Neural crest cell (in vitro differentiated cells): ENCODE measurements around the gene DDX51. TPM values are rescaled to one million over a fixed set of nuclear protein-coding genes. Genes with fewer than 3 reads are reported as not detected.

ENCODE experiments used
- DNase-seq: peaks from one replicate; pipeline ENCODE4 v3.0.0; 2021; ENCODE audit warnings: low read depth, mixed read lengths, low spot score
- H3K27ac Mint-ChIP-seq: one replicate; pipeline ENCODE4 v1.8.0; 2021; ENCODE audit warnings: mild to moderate bottlenecking, mixed read lengths; ENCODE audit not compliant: unreplicated experiment
- H3K27me3 Mint-ChIP-seq: 2 replicates; pipeline ENCODE4 v1.8.0; 2021; ENCODE audit warnings: low read depth, mild to moderate bottlenecking, mixed read lengths
- H3K36me3 Mint-ChIP-seq: 2 replicates; pipeline ENCODE4 v1.8.0; 2021; ENCODE audit warnings: low read depth, mild to moderate bottlenecking, mixed read lengths
- H3K4me1 Mint-ChIP-seq: 2 replicates; pipeline ENCODE4 v1.8.0; 2021; ENCODE audit warnings: mixed read lengths
- H3K4me3 Mint-ChIP-seq: one replicate; pipeline ENCODE4 v1.8.0; 2021; ENCODE audit warnings: mild to moderate bottlenecking, mixed read lengths
- H3K9me3 Mint-ChIP-seq: 2 replicates; pipeline ENCODE4 v1.8.0; 2021; ENCODE audit warnings: mixed read lengths
- total RNA-seq: library from RNA; stranded (reverse); gene quantifications from 2 replicates; pipeline ENCODE4 v1.2.1, GENCODE V29; 2021
- TF ChIP-seq, protein P1 (sequence below): fragments of 200-600 bp; sonication (generic); conservative IDR thresholded peaks from 2 replicates; pipeline ENCODE4 v1.5.0; 2021; ENCODE audit warnings: antibody characterized with exemption, mild to moderate bottlenecking

The DDX51 gene
- total RNA-seq, 1 donor from 2014 or later = 33.3 TPM

DNA sequence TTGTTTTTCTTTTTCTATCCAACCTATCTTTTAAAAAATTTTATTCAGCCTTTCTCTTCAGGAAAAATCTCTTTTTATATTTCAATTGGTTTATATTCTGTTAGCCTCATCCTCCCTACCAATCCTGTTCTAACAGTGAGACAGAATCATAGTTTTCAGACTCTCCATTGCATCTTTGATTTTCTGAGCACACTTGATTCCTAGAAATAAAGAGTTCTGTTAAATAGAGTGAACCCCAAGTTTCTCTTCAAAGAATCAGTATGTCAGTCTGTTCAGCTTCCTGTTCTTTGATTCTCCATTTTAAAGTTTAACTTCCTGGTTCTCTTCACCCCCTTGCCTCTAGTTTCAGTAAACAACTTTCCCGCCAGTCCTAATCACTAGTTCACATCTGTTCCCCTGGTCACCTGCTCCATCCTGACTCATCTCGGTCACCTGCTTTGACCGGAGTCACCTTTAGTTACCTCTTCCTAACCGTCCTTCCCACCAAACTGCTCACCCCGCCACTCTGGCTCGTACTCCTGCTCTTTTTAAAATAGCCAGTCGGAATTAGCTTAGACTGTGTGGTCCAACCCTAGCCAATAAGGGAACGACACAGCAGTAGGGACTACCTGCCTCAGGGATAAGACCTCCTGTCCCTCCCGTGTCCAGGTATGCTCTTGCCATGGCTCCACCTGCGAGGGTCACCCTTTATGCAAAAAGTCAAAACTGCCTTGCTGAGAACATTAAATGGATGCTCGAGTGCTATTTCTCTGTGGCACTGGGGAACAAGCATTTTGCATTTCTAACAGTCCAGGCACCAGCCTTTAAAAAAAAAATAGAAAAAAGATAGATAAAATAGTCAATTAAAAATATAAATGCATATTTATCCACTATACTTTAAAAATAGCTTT lies 48.4 kb downstream of the DDX51 start:
- Mint-ChIP-seq H3K27ac (no peak overlapping the region), H3K36me3 (peaks cover 13% of the 10 kb centered on the region), H3K9me3 (no peaks in the 10 kb centered on the region), H3K4me1 (no peaks in the 10 kb centered on the region), H3K4me3 (no peak overlapping the region), H3K27me3 (no peaks in the 10 kb centered on the region)
- TF ChIP-seq, protein P1, sequence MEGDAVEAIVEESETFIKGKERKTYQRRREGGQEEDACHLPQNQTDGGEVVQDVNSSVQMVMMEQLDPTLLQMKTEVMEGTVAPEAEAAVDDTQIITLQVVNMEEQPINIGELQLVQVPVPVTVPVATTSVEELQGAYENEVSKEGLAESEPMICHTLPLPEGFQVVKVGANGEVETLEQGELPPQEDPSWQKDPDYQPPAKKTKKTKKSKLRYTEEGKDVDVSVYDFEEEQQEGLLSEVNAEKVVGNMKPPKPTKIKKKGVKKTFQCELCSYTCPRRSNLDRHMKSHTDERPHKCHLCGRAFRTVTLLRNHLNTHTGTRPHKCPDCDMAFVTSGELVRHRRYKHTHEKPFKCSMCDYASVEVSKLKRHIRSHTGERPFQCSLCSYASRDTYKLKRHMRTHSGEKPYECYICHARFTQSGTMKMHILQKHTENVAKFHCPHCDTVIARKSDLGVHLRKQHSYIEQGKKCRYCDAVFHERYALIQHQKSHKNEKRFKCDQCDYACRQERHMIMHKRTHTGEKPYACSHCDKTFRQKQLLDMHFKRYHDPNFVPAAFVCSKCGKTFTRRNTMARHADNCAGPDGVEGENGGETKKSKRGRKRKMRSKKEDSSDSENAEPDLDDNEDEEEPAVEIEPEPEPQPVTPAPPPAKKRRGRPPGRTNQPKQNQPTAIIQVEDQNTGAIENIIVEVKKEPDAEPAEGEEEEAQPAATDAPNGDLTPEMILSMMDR = no peak
- no peak for DNase-seq

DNA sequence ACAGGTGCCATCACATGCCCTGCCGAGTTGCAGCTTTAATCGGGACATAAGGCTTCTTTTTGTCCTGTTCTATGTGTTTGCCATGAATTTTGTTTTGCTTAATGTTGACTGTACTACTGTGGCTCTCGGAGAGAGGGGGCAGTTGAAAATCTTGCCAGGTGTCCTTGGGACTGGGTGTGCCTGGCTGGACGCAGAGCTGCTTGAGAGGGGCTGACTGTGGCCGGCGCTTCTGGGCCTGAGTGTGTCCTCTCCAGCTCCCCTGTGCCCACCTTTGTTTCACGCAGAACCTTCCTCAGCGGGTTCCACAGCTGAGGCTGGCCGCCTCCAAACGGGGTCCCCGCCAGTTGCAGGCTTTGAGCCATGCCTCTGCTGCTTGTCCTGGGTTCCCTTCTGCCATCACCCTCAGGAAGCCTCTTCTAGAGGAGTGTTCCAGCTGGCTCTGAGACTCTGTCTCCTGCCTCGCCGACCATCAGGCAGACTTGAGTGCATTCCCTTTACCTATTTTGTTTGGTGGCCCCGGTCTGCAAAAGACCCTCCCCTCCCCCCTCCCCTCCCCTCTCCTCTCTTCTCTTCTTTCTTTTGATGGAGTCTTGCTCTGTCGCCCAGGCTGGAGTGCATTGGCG lies 49.7 kb downstream of the DDX51 start:
- Mint-ChIP-seq H3K36me3 (peaks cover 17% of the 10 kb centered on the region), H3K4me3 (no peak overlapping the region), H3K27me3 (no peaks in the 10 kb centered on the region), H3K4me1 (no peaks in the 10 kb centered on the region), H3K27ac (no peak overlapping the region), H3K9me3 (no peaks in the 10 kb centered on the region)
- TF ChIP-seq, protein P1 = no peak
- no peak for DNase-seq

DNA sequence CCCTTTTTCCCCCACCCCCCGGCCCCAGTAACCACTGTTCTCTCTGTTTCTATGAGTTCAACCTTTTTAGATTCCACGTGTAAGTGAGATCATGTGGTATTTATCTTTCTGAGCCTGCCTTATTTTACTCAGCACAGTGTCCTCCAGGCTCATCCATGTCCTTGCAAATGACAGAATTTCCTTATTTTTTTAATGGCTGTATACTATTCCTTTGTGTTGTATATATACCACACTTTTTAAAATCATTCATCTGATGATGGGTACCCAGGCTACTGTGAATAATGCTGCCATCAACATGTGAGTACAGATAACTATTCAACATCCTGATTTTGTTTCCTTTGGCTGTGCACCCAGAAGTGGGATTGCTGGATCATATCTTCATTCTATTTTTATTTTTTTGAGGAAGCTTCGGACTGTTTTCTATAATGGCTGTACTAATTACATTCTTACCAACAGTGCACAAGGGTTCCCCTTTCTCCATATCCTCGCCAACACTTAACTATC lies 54.7 kb downstream of the DDX51 start:
- TF ChIP-seq, protein P1 = no peak
- Mint-ChIP-seq H3K9me3 (no peaks in the 10 kb centered on the region), H3K4me3 (no peak overlapping the region), H3K4me1 (peaks cover 21% of the 10 kb centered on the region), H3K36me3 (peaks cover 7% of the 10 kb centered on the region), H3K27me3 (peaks cover 3% of the 10 kb centered on the region), H3K27ac (no peak overlapping the region)
- no peak for DNase-seq

Other genes with a start within 250 kb of the DDX51 start
- 59.2 and 69.3 TPM in 2 replicates for gene ULK1, start 249.7 kb downstream of the DDX51 start, total RNA-seq
- 48.7 and 50.9 TPM in 2 replicates for gene PUS1, start 215.0 kb downstream of the DDX51 start, total RNA-seq
- gene EP400, start 194.4 kb downstream of the DDX51 start, total RNA-seq = 73.4 and 75.6 TPM in 2 replicates
- gene NOC4L, start 138 bp upstream of the DDX51 start, total RNA-seq = 36.4 and 40.4 TPM in 2 replicates
- 0.43 and 1.3 TPM in 2 replicates for gene GALNT9, start 185.3 kb upstream of the DDX51 start, total RNA-seq